CD4-positive, alpha-beta T cell treated with Interleukin-15 for 1 hour (primary cell): Measurements from ENCODE around the gene ARHGEF7.
"Not testable (repeated sequence)": the region's sequence is repeated elsewhere in the genome, so short reads cannot be mapped to it uniquely, and the experiment has no call there.

ENCODE experiments used
- DNase-seq: peaks from one replicate; pipeline ENCODE4 v3.0.0-alpha.2; 2020

The ARHGEF7 gene

DNA sequence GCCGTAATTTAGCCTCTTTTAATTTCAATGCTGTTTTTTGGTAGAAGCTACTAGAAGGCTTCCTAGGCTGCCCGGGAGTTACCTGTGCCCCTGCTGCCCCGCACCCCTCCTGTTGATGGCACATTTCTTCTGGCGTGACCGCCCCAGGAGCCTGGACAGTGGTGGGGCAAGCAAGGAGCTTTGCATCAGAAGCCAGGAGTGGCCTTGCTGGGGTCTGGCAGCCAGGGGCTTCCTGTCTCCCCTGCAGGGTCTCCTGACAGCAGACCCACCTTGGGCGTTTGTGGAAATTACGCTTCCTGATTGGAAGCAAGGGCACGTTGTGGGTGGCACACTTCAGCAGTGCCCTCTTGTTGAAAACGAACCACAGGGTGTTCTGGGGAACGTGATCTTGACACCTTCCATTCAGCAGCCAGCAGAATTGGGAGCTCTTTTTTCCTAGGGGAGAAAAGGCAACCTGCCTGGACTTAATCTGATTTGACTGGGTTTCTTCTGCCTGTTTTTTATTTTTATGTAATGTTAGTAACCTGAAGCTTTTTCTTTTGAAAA lies 115.3 kb downstream of the ARHGEF7 start:
- DNase-seq = no peak

GRCh38 chr13:111232191-111232590 lies 117.1 kb downstream of the ARHGEF7 start:
- no peak for DNase-seq

DNA sequence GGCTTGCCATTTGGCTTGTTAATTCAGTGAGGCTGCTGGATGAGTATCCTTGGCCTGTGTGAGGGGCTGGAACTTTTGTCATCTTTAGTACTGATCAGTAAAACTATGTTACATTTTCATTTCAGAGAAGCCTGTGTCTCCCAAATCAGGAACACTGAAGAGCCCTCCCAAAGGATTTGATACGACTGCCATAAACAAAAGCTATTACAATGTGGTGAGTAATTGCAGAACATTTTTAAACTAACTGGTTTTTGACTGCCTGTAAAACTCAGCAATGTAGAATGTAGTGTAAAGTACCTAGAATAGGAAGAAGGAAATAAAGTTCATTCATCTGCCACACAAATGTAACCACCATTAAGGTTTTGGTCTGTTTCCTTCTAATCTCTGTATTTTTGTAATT lies 118.0 kb downstream of the ARHGEF7 start:
- DNase-seq = no peak

DNA sequence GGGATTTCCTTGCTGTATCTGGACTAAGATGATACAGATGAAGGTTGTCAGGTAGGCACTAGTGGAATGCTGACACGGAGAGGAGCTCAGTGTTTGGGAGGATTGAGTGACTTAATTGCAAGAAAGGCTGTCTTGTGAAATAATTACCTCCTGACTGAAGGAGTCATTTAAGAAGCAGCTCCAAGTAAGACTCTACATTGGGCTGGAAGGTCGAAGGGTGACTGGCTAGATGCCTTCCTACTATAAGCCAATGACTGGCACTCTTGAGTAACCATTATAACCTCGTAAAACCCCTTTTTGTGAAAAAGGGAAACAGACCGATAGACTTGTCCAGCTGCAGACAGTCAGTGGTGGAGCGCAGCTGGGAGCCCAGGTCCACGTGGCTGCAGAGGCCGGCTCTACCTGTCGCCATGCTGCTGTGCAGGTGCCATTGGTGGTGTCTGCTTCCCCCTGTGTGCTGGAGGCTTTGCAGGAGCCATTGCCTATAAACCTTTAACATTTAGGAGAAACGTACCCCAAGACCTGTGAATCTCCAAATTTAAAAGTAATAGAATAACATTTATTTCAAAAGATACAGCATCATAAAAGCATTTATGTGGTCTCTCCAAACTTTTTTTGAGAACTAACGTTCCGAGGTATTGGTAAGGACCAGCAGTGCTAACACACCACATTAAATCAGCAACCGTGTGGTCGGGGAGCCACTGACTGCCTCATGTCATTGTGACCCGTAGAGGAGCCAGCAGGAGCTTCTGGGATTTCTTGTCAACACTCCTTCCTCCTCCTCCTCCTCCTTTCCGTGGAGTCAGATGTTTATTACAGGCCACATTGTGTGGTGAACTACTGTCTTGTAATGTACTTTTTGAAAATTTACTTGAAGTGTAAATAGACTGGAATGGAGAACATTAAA lies 124.9 kb downstream of the ARHGEF7 start:
- DNase-seq = no peak

DNA sequence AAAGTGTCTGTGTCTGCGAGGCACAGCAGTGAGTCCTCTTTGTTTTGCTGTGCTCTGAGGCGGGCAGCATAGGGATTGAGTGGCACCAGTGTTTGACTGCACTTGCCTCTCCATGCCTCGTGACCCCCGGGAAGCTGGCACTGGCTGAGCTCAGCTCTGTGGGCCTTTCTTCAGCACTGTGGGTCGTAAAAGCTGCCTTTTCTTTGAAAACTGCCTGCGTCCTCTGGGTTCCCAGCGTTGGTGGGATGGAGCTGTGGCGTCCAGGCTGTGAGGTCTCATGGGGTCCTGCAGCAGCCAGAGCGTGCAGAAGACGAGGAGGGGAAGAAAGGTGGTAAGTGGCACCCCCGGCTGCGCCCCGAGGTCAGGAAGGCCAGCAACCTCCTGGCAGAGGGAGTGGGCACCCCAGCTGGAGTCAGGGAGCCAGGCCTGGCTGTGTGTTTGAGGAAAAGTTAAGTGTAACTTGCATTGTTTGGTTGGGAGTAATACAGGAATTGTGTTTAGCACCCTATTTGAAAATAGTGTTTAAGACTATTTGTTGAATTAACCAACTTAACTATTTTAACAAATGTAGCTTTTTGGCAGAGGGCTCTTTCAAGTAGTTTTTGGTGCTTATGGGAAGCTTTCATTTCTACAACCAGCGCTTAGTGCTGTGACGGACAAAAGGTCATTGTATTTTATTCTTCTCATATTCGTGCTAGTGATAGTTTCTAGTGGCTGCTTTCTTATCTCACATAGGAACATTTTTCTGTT lies 126.1 kb downstream of the ARHGEF7 start:
- DNase-seq = no peak

DNA sequence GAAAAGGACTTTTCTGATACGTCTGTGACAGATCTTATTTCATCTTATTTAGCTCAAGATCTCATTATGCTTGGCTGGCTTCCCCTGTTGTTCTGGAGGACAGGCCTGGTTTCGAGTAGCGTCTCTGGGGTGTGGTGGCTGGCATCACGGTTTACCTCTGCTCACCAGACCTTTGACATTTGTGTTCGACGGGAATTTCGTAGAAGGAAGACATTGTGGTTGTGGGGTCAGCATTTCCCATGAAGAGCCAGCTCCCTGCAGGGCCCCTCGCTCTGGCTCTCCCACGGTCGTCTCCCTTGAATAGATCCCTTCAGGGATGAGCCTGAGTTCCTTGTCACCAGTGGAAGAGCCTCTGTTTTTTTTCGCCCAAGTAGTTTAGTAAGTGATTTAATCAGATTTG lies 126.8 kb downstream of the ARHGEF7 start:
- DNase-seq = no peak

DNA sequence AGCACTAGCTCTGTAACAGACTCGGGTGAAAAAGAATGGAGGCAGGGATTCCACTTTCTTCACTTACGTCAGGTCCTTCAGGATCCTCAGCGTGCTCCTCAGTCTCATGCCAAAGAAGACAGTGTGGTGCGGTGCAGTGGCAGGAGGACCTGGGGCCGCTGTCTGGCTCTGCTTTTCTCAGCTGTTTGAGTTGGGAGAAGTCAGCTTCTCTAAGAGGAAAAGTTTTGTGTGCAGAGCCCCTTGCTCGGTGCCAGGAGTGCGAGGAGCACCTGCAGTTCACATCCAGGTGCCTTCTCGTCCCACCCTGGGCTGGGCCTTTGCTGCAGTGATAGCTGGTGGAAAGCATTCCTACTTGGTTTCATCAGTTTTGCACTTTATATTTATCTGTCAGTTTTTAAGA lies 127.5 kb downstream of the ARHGEF7 start:
- DNase-seq = no peak

DNA sequence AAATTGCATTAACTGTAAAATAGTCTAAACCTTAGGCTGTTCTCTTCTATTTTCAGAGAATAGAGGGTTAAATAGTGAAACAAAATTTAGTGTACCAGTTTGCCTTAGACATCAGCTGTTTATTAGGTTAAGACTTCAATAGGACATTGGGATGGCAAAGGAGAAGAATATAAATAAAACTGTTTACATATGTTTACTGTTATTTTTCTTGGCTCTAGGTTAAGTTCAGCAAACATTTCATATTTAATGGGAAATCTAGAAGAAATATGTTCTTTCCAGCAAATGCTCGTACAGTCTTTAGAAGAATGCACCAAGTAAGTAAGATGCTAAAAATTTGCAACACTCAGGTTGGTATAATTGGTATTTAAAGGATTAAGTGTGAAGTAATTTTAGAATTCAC lies 128.9 kb downstream of the ARHGEF7 start:
- no peak for DNase-seq

GRCh38 chr13:111245576-111246384 lies 130.7 kb downstream of the ARHGEF7 start:
- no peak for DNase-seq

GRCh38 chr13:111247552-111247951 lies 132.4 kb downstream of the ARHGEF7 start:
- no peak for DNase-seq

GRCh38 chr13:111248822-111249221 lies 133.7 kb downstream of the ARHGEF7 start:
- DNase-seq = no peak

DNA sequence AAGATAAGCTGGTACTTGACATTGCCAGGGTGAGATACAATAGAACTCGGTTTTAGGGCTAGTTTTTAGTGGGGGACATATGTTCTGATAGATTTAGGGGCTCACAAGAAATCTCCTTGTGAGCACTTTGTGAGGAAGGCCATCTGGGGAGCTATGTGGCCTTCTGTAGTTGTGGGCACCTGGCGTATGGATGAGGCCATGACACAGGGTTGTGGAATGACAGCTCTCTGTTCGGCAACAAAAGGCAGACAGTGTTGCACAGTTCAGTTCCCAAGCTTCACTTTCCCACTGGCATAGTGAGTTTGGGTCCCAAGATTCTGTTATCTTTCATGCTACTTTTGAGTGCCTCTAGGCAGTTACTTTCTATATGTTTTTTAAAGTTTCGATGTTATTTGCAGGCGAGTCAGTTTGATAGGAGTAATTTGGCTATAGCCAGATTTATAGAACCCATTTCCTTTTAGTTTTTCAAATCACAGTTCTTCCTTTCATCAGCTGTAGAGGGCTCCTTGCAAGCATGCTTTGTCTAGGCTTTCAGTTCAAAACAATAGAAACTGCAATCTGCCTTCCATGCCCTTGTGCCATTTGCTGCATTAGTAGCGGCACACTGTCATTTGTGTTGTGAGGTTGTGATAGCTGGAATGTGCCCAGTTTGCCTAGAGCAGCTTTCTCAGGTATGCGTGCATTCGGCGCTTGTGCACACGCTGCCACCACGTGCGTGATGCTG lies 134.7 kb downstream of the ARHGEF7 start:
- DNase-seq = no peak

GRCh38 chr13:111251646-111252445 lies 136.7 kb downstream of the ARHGEF7 start:
- no peak for DNase-seq

DNA sequence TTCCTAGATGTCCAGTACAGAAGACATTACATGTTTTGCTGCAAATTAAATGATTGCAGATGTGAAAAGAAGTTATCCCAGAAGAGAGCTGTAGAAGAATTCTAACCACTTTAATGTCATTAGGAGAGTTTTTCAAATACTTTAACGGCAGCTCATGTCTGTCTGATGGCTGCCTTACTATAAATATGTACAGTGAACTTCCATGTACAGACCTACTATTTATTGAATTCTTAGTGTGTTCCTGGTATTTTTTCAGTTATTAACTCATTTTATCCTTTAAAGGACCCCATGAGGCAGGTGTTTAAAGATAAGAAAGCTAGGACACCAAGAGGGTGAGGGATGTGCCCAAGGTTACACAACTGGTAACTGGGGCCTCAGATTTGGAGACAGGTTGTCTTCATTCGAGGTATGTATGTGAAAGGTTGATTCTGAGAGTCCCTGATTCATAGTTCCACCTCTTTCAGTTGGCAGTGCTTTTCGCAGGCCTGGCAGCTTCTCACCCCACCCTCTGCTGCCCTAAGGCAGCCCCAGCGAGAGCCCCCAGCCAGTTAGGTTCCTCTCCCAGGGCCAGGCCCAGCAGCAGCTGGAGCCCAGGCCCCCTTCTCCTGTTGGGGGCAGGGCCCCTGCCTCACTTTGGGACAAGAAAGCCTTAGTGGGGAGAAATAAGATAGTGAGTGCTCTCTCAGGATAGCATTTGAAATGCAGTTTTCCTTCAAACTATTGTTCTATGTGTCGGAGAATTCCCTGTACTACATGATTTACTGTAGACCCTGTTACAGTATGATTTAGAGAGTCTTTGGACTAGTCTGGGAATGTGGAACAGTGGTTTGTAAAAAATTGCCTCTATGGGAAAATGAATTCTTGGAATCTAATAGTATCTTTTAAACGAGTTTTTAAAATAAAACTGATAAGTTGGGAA lies 137.6 kb downstream of the ARHGEF7 start:
- no peak for DNase-seq

- DNase-seq = no peak
Observed at GRCh38 chr13:111253365-111253872, 138.3 kb downstream of the ARHGEF7 start.

GRCh38 chr13:111255228-111255790 lies 140.2 kb downstream of the ARHGEF7 start:
- no peak for DNase-seq

DNA sequence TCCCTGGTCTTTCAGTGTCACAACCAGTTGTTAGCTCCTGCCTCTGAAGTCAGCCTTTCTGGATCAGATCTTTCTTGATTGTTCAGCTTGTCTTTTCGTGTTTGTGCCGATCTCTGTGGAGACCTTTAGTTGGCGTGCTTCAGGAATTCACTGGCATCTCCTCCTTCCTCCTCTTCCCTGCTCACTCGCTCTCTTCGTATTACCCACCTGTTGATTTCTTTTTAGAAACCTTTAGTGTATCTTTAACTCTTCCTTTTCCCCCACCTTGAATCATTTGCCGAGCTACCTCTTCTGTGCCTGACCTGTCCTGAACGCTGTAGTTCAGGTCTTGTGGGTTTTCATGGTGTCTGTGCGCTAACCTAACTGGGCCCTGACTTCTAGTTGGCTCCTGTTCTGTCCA lies 141.3 kb downstream of the ARHGEF7 start:
- no peak for DNase-seq

DNA sequence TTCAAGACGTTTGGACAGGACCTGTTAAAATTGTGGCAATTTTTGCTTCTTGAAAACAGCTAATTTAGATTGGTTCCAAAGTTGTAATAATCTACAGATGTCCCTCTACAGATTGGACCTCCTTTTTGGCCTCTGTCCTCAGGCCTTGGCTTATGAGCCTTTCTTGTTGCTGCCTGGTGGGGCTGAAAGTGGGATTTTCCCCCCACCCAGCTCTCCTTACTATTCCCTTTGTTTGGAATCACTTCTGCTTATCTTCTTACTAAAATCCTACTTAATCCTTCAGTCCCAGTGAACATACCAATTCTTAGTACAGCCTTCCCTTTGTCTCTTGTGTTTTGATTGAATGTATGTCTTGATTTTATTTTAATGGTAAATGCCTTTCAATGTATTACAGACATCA lies 141.8 kb downstream of the ARHGEF7 start:
- DNase-seq = no peak

DNA sequence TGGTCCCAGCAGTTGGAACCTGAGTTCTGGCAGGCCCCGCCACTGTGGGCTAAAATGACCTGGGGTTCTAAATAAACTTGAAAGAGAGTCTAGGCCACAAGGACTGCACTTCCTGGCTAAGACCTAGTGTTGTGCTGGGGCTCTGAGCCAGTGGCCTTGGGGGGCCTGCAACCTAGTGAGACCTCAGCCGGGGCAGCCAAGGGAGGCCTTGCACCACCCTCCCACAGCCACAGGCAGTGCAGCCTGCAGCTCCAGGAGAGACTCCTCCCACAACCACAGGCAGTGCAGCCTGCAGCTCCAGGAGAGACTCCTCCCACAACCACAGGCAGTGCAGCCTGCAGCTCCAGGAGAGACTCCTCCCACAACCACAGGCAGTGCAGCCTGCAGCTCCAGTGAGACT lies 142.8 kb downstream of the ARHGEF7 start:
- DNase-seq = not testable (repeated sequence)

- DNase-seq = no peak
Observed at GRCh38 chr13:111258637-111259036, 143.5 kb downstream of the ARHGEF7 start.
